ENCODE results near the gene NKAIN2.
A peak's percentile ranks its signal among the peaks of the same experiment; 100 is the strongest.

NKAIN2 gene

DNA sequence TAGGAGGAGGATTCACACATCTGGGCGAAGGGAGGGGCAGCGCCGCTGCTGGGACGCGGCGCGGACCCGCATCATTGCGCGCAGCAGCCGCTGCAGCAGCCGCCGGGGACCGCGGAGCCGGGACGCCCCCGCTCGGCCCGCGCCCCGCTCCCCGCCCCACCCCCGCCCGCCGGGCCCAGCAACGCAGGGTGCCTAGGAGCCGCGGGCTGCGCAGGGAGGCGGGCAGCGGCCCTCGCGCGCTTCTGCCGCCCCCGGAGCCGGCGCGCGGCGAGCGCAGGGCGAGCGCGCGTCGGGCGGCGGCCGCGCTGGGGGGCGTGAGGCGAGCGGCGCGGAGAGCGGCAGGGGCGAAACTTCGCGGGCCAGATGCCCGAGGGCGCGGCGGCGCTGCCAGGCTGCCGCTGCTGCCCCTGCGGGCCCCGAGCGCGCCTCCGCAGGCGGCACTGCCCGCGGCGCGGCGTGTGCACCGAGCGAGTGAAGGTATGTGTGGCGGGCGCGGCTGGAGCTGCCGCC lies at the start of gene NKAIN2:
Gene NKAIN2 (plus strand): TSS at position 362 of the 510 bp plus-strand sequence.
- no peak for DNase-seq

DNA sequence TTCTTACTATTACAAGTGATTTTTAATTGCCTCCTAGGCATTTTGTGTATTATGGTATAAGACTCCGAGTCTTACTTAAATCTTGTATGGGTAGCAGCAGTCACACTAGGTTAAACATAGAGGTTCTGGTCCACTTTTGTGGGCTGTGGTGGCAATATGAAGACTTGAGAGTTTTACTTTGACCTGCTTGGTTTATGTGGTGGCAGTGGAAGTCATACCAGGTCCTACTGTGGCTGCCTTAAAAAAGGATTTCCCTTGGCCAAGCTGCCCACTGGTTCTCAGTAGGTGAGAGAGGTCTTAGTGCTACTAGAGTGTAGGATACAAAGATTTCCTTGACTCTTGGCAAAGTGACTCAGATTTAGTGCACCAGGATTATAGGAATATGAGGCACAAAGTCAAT lies 44.2 kb upstream of the NKAIN2 start:
- no peak for DNase-seq

DNA sequence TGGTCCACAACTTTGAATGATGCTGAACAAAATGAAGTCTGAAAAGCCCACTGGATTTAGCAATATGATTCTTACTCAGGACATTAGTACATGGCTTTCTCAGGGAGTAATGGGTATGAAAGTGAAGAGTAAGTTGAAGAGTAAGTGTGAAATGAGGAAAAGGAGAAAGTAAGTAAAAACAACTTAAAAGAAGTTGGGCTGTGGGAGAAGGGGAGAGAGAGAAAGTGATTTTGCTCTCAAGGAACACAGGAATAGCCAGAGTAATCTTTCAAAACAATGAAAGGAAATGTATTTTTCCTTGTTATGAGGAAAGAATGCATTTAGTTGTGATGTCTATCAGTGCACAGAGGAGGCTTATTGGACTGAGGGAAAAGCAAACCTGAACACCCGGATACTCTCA lies 39.8 kb upstream of the NKAIN2 start:
- DNase-seq, result no peak

DNA sequence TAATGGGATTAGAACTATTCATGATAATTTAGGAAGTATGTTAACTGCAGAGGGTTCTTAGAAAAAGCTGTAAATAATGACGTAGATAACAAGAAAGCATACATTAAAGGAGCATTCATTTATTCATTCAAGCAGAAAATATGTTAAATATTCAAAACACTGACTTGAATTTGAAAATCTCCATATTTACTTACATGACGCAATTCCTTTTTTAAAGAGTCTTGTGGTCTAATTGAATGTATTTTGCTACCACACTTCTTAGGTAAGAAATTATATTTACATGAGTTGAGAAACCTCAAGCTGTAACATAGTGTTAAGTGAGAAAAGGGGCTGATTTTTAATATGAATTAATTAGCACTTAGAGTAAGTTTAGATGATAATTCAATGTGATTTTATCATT lies 38.9 kb upstream of the NKAIN2 start:
- no peak for DNase-seq

DNA sequence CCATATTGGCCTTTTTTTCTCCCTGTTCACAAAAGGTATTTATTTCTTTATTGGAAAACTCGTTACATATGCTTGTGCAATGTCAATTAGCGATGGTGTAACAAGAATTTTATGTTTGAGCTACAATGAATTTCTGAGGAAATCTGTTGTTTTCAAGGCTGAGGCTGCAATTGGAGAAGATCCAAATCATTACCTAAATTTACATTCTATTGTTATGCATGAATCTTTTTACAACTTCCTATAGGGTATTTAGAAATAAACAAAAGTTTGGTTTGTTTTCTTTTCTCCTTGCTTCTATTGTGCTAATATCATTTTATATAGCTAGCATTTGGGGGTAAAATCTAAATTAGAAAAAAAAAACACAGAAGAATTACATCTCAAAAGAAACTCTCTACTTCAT lies 34.7 kb upstream of the NKAIN2 start:
- DNase-seq, result no peak

DNA sequence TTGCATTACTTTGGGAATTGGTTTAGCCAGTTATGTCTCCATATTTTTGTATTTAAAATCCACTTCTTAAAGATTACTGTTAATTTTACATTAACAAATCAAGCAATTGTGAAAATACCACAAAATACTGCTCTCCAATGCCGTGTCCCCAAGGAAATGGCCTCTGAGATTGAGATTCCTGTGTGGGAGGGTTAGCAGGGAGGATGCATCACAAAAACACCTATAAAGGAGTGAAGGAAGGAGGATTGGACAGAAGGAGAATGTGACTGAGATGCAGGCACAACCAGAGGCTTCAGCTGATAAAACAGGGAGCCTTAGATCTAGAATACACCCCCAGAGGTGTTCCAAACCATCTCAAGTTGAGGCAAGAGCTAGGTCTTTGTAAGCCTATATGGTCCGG lies 34.2 kb upstream of the NKAIN2 start:
- DNase-seq, result no peak

DNA sequence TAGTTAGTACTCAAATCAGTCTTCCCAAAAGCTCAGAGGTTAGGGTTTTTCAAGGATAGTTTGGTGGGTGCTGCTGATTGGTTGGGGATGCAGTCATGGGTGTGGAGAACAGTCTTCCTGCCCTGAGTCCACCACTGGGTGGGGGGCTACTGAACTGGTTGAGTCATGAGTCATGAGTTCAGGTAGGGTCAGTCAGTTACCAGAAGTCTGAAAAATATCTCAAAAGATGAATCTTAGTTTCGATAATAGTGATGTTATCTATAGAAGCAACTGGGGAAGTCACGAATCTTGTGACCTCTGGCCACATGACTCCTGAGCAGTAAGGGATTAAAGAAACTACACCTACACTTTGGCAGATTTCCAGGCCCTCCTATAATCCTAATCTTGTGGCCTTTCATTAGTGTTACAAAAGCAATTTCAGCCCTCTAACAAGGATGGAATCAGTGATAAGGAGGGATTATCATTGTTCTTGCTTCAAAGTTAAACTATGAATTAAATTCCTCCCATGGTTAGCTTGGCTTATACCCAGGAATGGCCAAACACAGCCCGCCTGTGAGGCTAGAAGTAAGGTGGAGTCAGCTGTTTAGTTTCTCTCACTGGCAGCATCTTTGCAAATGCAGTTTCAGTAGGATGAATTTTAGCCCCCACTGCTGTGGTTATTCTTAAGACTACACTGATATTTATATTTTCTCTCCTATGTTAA lies 33.3 kb upstream of the NKAIN2 start:
- no peak for DNase-seq

DNA sequence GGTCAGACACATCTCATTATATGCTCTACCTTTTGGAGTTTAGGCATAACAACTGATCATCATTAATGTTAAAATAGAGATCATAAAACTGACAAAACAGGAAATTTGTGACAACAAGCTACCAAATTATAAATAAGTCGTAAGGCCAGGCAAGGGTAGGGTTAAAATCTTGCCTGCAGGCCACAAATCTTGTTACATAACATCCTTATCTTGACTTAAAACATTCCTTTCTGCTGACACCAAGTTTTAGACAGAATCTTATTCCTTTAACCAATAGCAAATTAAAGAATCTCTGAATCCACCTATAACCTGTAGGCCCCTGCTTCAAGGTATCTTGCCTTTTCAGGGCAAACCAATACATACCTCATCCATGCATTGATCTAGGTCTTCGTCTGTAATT lies 32.5 kb upstream of the NKAIN2 start:
- no peak for DNase-seq

DNA sequence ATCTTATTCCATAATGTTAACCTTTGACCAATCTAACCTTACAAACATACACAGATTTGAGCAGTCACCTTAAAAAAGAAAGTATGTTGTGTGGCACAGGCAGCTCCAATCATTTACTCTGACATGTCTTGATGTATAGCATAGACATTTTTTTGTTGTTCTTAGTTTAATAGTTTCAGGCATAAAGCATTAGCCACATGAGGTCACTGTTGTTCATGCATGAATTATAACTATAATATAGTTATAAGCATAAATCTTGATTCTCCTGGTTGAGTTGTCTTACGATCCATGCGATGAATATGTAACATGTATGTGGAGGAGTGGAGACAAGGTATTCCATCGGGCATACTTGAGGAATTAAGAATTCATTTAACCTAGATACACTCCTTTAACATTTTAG lies 26.1 kb upstream of the NKAIN2 start:
- peak; percentile 61 for DNase-seq

DNA sequence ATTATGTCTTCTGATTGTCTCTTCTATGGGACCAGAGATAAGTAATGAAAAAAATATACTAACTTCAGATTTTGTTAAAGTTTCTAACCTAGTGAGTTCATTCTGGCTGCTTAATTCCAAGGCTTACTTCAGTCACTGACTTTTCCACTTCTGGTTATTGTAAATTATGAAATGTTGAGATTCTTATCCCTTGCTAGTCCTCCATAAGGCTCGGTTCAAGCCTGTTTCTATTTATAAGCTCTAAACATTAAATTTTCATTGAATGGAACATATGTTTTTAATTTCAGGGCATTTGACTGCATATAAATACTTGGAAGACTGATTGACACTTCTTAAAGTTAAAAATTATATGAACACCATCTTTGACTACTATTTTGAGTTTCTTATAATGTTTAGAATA lies 23.6 kb upstream of the NKAIN2 start:
- no peak for DNase-seq

DNA sequence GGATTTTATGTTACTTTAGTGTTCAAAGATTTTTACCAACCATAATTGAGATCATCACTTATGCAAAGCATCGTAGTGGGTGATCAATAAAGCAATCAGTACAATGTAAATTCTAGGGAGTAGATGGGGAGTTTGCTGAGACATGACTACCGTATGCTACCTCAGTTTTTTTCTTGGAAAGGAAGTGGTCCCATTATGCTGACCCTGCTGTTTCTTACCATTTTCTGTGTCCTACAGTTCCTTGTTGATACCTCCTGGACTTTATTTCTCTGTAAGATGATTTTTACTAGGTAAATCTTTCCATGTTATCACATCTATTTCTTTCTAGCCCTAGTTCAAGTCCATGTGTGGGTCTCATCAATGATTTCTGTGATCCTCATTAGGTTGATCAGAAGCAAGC lies 19.3 kb upstream of the NKAIN2 start:
- DNase-seq, result no peak

DNA sequence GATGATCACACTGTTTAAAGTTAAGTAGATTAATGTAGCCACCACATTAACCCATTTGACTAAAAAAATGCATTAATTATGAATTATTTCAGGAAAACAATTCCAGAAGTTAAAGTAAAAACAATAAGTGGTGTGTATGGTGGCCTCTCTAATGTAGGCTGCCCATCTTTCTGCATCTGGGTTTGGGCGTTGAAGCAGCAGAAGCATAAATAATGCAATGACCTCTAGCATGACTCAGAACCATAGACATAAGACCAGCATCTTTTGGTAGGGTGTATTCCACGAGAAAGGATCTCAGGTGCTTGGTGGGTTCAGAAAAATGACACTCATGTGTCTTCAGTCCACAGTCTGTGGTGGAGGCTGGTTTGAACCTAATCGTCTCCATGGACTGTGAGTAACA lies 18.6 kb upstream of the NKAIN2 start:
- no peak for DNase-seq

DNA sequence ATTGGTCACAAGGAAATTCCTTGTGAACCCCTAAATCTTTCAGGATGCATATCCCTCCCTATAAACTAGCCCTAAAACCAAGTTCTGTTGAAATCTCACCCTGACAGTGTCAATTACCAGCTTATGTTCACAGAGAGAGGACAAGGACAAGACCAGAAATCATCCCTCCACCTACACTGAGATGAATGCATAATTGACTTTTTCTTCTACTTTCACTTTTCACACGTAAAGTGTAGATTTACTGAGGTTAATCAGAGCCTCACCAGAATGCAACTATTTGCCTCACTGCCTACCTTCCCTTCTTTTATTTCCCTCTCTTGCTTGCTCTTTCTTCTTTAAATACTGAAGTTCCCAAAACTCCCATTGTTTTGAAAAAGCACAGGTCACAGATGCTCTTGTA lies 15.3 kb upstream of the NKAIN2 start:
- no peak for DNase-seq

DNA sequence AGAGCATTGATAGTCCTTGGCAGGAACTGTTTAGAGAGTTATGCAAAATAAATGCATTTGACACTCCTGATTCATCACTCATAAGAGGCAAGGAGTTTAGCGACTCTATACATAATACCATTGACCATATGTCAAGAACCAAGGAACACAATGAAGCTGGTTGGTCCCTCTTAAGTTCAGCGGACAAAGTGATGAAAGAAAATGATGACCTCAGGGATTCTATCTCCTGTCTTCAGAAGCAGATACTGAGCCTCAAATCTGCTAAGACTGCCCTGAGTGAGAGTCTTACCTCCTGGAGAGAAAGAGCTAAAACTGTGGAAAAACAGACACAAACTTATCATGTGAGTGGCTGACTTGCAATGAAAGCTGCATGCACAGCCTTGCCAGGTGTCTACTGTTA lies 9.5 kb upstream of the NKAIN2 start:
- DNase-seq, result no peak

DNA sequence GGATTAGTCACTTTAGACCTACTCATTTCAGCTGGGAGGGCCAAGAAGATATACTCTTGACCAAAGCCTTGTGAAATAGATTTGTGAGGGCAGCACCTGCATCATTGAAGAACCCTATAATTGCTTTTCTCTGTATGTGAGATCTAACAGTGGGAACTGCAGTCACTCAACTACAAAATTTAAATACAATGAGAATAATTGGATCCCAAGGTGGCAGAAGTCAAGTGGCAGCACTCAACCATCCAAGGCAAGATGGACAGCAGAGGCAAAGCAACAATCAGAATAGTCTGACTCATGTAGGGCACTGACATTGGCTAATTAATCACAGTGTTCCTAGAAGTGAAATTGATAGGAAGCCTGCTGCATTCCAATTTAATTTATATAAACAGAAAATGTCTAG lies 8.9 kb upstream of the NKAIN2 start:
- no peak for DNase-seq

DNA sequence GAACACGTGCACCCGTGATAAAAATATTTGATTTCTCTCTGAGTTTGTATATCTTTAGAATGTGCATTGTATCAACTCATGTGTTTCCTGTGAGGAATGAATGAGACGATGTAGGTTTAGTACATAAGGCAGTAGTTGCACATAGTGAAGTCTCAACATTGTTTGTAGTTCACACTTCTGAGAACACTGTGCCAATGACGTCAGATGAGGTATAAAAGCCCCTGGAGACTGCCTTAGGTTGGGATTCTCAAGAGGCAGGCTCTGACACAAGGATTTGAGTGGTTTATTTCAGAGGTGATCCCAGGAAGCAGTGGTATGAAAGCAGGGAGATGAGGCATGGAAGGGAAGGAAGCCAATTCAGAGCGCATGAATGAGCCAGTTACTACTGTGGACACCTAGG lies 2.6 kb upstream of the NKAIN2 start:
- no peak for DNase-seq

DNA sequence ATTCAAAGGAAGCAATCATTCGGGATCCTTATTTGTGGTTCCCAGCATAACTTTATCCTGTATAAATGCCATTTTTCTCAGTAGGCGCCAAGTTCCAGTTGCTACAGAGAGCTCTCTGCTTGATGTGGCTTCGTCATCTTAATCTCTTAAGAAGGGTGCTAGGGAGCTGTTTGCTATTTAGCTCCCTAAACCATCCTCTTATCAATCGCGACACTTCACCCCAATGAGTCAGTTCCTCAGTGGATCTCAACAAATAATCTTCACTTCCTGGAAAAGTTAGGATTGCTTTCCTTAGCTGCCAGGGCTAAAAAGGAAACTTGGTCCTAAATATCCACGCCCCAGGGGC lies 1.3 kb upstream of the NKAIN2 start:
- no peak for DNase-seq

DNA sequence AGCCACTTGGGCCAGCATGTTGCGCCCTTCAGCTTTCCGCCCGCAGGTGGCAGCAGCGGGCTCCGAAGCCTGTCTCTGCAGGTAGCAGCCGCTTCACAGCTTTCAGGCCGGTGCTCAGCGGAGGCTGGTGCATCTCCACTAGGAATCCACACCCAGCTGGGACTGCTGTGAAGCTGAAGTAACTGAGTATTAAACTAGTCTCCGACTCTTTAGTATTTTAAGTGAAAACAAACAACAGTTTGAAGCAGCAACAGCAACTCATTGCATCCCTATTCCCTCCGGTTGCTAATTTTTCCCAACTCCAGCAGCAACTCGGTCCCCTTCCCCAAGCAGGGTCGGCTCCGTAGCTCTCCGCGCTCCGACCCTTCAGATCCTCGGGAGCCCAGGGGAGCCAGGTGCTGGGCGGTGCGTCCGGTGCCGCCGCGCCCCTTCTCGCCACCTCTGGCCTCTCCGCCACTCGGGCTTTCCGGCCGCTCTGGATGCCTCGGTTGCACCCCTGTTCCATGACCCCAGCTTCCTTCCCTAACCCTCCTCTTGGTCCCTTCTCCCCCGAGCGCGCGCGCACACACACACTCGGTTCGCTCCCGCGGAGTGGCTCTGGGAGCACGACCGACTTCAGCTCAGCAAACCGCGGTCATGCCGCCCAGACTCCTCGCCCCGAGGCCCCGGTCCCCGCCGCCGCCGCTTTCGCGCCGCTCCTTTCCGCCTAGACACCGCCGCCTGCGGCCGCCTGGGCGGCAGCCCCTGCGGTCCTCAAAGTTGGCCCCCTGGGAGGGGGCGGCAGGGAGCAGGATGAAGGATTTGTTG lies 765 bp upstream of the NKAIN2 start:
- DNase-seq, result peak; percentile 97

DNA sequence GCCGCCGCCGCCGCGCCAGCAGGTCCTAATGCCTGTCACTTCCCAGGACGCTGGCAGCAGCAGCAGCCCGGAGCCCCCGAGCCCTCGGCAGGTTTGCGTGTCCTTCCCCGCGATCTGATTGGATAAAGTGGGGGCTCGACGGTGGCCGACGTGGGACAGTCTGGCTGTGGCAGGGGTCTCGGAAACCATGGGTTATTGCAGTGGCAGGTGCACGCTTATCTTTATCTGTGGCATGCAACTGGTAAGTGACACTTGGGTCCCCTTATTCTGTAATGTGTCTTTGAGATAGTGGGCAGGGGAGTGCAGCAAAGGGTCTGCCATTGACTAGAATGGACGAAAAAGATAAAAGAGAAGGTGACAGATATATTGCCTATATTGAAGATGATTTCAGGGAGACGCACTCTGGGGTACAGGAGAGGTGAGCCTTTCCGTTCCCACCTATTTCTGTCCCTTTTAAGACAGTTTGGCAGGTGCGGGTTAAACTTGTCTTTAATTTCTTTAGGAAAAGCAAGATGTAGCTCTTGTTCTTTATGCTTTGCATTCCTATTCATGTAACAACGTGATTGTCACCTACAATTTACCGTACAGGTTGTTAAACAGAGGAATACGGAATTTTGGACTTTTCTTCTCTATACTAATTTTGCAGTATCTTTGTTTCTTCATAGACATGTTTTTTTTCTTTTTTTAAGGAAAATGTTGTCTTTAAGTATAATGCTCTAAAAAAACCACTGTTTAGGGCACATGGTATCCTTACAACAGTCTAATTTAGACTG lies 535 bp downstream of the NKAIN2 start:
- peak; percentile 97 for DNase-seq

DNA sequence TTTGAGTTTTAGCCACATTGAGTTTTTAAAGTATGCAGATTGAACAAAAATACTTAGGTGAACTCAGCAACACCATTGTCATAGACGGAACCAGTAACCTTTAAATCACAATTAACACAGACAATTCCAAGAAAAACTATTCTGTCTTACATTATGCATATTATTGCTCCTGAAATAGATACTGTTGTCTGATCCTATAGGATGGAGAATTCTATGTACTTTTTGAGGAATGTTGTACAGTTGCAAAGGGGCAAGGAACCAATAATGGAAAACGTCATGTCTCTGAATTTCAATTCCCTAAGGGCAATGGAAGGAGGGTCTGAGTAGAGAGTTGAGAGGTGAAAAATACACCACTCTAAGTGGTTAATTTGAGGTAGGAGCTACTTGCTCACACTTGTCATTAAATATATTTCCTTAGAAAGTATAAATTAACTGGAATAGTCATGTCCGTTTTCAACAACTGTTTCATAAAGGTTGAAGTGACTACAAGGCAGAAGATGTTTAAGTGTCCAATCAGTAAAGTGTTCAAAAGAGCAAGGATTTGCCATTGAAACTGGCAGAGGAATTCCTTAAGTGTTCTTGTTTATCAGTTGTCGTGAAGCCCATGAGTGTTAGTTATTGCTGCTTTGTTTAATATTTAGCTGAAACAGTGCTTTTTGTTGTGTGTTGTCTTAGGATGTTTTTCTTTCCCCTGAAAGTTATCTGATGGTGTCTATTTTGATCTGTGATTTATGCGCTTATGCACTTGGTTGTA lies 1.3 kb downstream of the NKAIN2 start:
- DNase-seq, result peak; percentile 45

DNA sequence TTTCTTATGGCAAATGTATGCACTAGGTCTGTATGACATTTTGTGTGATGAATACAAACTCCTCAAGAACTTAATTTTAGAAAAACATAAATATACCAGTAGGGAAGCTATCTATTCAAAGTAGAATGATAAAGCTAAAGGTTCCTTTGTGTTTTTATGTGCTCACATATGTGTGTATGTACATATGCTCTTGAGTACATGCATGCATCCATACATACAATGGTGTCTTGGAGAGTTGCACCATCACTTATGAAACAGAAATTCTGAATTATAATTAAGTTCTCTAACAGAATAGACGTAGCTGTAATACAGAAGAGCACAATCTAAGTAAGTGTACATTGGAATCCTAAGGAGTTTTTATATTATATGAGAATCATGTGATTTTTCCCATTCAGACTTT lies 2.3 kb downstream of the NKAIN2 start:
- peak; percentile 56 for DNase-seq

DNA sequence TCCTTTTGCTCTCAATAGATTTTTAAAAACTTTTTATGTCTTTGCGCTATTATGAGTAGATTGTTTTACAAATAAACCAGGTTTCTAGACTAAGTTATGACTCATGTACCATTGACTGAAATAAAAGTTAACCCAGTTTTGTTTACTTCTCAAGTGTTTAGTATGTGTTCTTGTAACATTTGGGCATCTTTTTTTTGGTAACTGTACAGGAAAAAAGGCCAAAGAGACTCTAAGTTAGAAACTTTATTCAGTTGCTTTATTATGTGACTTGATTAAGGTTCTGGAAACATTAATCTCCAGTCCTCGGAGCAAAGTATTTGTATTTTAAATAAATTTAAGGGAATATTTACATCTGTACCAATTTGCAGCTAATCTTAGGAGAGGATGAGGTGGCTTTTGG lies 2.9 kb downstream of the NKAIN2 start:
- no peak for DNase-seq

DNA sequence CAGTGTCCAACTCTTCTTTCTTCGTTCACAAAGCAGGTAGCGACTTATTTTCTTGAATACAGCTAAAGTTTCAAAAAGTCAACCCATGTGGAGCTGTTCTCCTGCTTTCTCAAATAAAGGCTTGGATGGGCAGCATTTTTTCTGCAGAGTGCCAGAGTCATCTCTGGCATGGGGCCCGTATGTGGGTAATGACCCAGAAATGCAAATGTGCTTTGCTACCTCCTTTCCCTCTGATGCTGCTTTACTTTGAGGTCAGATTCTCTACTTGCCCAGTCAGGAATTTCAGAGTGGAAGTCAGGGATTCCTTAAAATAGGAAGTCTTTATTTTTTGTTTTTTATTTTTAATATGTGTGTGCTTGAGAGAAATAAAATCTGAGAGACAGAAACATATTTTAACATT lies 4.9 kb downstream of the NKAIN2 start:
- peak; percentile 73 for DNase-seq
